GM21390 (cell line): Measurements from ENCODE around the gene RHBDD2.
"Not testable (repeated sequence)": the region's sequence is repeated elsewhere in the genome, so short reads cannot be mapped to it uniquely, and the experiment has no call there.

Experiments
- ATAC-seq: cut with Tn5 transposase; IDR thresholded peaks from one replicate; pipeline ENCODE4 v1.9.1; 2021; ENCODE audit not compliant: unreplicated experiment

The RHBDD2 gene

DNA sequence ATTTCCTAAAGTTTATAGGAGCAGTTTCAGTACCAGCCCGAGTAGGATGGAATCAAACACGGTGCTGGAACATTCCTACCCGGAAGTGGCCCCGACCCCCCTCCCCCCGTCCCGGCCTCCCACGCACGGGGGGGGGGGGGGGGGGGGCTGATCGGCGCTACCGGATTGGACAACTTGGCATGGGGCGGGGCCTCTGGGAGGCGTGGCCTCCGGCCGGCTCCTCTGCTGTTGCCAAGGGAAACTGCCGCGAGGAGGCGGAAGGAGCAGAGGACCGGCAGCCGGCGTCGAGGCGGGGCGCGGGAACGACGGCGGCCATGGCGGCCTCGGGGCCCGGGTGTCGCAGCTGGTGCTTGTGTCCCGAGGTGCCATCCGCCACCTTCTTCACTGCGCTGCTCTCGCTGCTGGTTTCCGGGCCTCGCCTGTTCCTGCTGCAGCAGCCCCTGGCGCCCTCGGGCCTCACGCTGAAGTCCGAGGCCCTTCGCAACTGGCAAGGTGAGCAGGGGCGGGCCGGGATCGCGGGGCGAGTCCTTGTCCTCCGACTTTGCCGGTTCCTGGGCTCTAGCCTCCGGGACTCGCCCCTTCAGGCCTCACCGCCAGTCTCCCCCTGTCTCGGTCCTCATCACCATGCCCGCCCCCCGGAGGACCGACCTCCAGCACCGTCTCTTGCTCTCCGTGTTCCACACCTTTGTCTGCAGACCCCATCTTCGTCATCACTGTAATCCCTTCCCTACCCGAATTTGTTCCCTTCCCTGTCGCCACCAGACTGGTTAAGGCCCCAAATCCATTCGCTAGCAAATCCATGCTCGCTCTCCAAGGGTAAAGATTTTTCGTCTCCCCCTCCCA lies at the start of gene RHBDD2:
TSS of gene RHBDD2 (plus strand) at position 266 of the 843 bp plus-strand sequence. CDS start at position 315, 49 bp downstream.
- peak; percentile 91 for ATAC-seq

DNA sequence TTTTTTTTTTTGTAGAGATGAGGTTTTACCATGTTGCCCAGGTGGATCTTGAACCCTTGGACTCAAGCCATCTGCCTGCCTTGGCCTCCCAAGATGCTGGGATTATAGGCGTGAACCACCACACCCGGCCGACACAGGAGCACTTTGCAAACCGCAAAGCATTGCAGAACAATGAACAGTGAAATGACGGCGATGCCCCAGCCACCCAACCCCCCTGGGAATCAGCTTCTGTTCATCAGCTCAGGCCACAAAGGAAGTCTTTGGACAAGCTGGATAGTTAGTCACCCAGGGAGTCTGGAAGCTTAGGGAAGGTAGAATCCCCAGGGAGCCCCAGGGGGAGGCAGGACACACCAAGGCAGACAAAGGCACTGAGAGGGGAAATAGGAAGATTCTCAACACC lies 49.2 kb upstream of the RHBDD2 start:
- ATAC-seq: not testable (repeated sequence)

DNA sequence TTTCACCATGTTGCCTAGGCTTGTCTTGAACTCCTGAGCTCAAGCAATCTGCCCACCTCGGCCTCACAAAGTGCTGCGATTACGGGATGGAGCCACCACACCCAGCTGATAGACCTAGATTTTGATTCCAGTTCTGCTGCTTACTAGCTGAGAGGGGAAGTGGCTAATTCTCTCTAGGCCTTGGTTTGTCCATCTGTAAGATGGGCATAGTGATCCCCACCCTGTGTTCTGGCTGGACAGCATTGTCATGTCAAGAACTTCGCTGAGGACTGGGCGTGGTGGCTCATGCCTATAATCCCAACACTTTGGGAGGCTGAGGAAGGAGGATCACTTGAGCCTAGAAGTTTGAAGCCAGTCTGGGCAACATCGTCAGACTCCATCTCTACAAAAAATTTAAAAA lies 47.9 kb upstream of the RHBDD2 start:
- ATAC-seq: no peak

DNA sequence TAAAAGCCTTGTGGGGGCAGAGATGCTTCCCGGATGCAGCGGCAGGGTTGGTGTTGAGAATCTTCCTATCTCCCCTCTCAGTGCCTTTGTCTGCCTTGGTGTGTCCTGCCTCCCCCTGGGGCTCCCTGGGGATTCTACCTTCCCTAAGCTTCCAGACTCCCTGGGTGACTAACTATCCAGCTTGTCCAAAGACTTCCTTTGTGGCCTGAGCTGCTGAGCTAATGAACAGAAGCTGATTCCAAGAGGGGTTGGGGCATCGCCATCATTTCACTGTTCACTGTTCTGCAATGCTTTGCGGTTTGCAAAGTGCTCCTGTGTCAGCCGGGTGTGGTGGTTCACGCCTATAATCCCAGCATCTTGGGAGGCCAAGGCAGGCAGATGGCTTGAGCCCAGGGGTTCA lies 45.2 kb upstream of the RHBDD2 start:
- ATAC-seq: not testable (repeated sequence)

DNA sequence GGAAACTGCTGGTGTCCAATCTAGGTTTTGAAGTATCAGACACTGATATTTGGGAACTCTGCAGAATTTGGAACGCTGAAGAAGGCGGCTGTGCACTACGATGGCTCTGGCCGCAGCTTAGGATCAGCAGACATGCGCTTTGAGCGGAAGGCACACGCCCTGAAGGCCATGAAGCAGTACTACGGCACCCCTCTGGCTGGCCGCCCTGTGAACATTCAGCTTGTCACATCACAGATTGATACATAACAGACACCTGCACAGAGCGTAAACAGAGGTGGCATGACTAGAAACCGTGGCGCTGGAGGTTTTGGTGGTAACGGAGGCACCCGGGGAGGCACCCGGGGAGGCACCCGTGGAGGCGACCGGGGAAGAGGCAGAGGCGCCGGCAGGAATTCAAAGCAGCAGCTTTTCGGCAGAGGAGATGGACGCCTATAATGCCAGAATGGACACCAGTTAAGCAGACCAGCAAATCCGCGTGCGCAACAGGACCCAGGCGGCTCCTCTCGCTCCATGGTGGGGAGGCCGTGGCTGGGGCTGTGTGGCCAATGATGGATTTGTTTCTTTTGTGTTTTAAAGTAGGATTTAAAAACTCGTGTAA lies 43.0 kb upstream of the RHBDD2 start:
- ATAC-seq: no peak

DNA sequence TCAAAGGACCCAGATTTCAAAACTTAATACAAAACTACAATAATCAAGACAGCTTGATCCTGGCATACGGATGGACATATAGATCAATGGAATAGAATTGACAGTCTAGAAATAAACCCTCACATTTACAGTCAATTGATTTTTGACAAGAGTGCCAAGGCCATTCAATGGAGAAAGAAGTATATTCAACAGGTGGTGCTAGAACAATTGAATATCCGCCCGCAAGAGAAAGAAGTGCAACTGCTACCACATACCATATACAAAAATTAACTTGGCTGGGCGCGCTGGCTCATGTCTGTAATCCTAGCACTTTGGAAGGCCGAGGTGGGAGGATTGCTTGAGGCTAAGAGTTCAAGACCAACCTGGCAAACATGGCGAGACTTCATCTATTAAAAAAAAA lies 42.0 kb upstream of the RHBDD2 start:
- ATAC-seq: no peak

DNA sequence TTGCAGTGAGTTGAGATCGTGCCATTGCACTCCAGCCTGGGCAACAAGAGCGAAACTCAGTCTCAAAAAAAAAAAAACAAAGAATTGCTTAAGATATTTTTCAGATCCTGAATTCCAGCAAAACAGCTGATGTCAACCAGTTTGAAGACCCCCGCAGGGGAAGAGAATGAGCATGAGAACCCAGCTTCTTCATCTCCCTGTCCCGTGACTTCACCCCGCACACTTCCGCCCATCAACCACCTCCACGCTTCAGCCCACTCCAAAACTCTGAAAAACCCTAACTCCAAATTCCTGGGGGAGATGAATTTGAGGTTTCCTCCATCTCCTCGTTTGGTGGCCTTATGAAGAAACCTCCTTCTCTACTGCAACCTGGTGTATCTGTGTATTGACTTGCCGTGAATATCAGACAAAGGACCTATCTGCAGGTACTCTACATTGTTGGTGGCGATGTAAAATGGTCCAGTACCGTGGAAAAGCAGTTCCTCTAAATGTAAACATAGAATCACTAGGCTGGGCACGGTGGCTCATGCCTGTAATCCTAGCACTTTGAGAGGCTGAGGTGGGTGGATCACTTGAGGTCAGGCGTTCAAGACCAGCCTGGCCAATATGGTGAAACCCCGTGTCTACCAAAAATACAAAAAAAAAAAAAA lies 40.4 kb upstream of the RHBDD2 start:
- not testable (repeated sequence) for ATAC-seq

DNA sequence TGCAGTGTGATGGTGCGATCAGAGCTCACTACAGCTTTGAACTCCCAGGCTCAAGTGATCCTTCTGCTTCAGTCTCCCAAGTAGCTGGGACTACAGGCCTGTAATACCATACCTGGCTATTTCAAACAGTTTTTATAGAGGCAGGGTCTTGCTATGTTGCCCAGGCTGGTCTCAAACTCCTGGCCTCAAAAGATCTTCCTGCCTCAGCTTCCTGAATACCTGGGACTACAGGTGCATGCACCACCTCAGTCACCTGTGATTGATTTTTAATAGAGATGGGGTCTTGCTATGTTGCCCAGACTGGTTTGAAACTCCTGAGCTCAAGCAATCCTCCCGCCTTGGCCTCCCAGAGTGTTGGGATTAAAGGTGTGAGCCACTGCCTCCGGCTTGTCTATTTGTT lies 38.8 kb upstream of the RHBDD2 start:
- no peak for ATAC-seq

DNA sequence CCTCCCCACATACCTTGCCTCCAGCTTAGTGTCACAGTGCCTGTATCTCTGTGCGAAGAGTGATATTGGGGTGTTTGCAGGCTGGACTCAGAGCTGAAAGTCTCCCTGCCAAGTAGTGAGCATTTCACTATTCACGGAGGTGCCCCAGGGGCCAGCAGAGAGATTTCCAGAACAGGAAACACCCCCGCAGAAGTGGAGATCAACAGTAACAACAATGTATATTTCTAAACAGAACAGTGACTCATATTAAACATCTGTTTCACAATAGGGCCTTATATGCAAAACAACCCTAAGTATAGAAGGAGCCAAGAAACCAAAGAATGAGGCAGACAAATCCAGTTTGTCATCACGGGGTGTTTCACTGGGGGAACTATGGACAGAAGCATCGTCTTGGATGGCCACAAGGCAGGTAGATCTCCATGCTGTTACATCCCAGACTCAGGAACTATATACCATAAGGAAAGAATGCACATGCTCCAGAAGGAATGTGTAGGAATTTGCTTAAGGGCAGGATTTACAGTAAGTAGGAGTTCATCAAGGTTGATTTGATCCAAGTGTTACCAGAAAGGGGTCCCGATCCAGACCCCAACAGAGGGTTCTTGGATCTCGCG lies 35.9 kb upstream of the RHBDD2 start:
- ATAC-seq: peak; percentile 90

DNA sequence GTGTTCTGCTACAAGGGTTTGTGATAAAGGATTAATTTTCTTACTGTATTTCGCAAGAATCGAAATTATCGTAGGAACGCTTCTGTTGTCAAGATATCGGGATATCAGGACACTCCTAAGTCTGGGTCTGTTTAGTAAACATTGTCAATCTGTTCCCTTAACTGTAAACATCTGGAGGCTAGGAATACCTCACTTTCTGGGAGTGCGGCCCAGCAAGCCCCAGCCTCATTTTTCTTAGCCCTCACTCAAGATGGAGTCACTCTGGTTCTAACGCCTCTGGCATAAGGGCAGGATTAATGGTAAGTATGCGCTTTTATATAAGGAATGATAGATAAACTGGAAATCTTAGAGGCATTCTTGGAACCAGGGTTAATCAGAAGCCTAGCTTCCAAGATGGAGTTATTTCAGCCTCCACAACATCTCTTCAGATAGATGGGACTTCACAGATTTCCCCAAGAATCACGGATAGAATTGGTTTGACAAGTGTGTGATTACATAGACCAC lies 35.2 kb upstream of the RHBDD2 start:
- ATAC-seq: no peak

DNA sequence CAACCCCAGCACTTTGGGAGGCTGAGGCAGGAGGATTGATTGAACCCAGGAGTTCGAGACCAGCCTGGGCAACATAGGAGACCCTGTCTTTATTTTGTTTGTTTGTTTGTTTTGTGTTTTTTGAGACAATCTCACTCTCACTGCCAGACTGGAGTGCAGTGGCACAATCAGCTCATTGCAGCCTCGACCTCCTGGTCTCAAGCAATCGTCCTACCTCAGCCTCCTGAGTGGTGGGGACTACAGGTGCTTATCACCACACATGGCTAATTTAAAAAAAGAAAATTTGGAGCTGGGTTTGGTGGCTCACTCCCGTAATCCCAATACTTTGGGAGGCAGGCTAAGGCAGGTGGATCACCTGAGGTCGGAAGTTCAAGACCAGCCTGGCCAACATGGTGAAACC lies 34.7 kb upstream of the RHBDD2 start:
- no peak for ATAC-seq

DNA sequence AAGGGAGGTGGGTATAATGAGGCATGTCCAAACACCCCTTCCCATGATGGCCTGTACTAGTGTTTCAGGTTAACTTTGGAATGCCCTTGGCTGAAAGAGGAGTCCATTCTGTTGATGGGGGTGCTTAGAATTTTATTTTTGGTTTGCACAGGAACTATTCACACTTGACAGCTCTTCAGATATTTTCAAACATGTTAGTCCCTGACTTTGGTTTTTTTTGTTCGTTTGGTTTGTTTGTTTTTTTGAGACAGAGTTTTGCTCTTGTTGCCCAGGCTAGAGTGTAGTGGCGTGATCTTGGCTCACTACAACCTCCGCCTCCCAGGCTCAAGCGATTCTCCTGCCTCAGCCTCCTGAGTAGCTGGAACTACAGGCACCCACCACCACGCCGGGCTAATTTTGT lies 33.7 kb upstream of the RHBDD2 start:
- ATAC-seq: not testable (repeated sequence)

DNA sequence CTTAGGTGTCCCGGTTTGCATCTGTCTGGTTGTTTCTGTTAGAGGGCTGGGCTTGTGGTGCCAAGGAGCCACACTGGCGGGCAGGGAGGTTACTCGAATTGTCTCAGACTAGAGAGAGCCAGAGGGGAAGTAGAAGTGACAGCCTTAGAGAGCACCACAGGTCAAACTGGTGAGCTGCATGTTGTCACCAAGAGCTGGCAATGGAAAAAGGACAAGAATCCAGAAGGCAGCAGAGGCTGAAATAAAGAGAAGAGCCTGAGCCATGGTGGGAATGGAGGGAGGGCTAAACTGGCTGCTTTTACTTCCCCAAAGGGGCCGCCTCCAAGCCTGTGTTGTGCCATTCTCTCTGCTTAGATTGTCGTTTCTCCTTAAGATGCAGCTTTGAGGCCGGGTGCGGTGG lies 31.1 kb upstream of the RHBDD2 start:
- no peak for ATAC-seq

DNA sequence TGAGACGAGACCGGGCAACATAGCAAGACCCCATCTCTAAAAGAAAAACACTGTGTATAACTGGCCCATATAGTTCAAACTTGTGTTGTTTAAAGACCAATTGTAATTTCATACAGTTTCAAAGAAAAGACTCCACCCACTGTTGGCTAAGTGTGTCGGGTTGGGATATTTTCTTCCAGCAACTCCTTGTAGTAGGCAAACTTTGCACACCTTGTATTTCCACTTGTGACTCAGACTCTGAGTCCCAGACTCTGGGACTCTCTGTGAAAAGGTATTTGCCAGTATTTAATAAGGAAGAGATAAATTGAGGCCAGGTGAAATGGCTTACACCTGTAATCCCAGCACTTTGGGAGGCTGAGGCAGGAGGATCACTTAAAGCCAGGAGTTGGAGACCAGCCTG lies 29.3 kb upstream of the RHBDD2 start:
- no peak for ATAC-seq

DNA sequence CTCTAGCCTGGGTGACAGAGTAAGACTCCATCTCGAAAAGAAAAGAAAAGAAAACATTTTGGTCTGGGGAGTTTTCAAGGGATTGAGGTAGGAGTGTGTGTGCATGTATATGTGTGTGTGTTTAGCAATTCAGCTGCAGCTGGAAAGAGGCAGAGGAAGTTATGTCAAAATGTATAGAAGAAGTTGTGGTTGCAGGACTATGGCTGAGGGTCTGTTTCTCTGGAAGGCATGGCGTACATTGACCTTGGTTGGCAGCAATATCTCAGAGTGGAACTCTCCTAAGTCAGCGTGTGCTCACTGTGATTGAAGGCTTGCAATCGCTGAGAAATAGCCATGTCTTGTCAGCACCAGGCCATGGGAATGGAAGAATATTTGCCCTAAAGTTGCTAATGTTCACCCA lies 28.6 kb upstream of the RHBDD2 start:
- no peak for ATAC-seq

DNA sequence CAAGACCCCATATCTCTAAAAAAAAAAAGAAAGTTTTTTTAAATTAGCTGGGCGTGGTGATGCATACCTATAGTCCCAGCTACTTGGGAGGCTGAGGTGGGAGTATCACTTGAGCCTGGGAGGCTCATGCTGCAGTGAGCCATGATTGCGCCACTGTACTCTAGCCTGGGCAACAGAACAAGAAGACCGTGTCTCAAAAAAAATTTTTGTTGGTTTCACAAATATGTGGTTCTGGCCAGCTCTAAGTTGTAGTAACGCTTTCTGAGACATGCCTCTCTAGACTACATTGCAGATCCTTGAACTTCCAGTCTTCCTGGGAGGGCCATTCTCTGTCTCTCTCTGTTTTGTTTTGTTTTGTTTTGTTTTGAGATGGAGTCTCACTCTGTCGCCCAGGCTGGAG lies 24.6 kb upstream of the RHBDD2 start:
- ATAC-seq: no peak

DNA sequence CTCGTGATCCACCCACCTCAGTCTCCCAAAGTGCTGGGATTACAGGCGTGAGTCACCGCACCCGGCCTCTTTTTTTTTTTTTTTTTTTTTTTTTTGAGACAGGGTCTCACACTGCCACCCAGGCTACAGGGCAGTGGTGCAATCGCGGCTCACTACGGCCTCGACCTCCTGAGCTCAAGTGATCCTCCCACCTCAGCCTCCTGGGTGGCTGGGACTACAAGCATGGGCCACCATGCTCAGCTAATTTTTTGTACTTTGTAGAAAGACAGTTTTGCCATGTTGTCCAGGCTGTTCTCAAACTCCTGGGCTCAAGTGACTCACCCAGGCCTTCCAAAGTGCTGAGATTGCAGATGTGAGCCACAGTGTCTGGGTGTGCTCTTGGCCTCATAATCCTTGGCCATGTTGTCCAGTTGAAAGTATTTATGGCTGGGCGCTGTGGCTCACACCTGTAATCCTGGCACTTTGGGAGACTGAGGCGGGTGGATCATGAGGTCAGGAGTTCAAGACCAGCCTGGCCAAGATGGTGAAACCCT lies 24.0 kb upstream of the RHBDD2 start:
- ATAC-seq: not testable (repeated sequence)

DNA sequence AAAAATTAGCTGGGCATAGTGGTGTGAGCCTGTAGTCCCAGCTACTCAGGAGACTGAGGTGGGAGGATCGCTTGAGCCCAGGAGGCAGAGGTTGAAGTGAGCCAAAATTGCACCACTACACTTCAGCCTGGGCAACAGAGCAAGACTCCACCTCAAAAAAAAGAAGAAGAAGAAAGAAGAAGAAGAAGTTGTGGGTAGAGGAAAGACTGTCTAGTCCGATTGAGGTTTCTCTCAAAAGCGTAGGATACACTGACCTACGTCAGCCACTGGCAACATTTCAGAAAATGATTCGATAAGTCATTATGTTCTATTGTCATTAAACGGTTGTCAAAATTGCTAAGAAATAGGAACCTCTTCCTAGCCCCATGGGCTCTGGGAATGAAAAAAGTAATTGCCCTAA lies 22.3 kb upstream of the RHBDD2 start:
- no peak for ATAC-seq

DNA sequence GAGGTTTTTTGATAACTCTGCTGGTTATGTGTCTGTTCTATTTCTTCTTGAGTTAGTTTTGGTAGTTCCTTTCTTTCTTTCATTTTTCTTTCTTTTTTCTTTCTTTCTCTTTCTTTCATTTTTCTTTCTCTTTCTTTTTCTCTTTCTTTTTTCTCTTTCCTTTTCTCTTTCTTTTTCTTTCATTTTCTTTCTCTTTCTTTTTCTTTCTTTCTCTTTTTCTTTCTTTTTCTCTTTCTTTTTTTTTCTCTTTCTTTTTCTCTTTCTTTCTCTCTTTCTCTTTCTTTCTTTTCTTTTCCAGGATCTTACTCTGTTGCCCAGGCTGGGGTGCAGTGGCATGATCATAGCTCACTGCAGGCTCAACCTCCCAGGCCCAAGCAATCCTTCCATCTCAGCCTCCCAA lies 20.4 kb upstream of the RHBDD2 start:
- no peak for ATAC-seq

DNA sequence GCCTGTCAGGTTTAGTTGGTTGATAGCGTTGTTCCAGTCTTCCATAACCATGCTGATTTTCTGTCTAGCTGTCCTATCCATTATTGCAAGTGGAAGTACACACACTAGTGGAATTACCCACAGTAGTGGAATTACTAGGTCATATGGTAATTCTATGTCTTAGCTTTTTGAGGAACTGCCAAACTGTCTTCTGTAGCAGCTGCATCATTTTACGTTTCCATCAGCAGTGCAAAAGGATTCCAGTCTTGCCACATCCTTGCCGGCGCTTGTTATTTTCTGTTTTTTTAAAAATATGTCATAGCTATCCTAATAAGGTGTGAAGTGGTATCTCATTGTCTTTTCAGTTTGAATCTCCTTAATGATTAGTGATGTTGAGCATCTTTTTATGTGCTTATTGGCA lies 17.2 kb upstream of the RHBDD2 start:
- ATAC-seq: no peak

DNA sequence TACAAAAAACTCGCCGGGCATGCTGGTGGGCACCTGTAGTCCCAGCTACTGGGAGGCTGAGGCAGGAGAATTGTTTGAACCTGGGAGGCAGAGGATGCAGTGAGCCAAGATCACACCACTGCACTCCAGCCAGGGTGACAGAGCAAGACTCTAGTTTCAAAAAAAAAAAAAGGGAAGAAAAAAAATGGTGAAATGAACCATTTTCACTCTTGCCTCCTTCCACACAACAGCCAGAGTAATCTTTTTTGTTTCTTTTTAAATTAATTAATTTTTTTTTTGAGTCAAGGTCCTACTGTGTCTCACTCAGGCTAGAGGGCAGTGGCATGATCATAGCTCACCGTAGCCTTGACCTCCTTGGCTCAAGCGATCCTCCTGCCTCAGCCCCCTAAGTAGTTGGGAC lies 14.6 kb upstream of the RHBDD2 start:
- ATAC-seq: not testable (repeated sequence)
